Measurements from ENCODE around the gene EME2. TPM values are rescaled to one million over a fixed set of nuclear protein-coding genes. Genes with fewer than 3 reads are reported as not detected.

The EME2 gene
- total RNA-seq, 5 donors from 2014 or later (not counting 1 experiment from before 2014, with no cell fraction given): 23.0 to 50.6 (median 34.5) TPM

GRCh38 chr16:1760911-1761310, 11.7 kb upstream of the EME2 start:
- WGBS (ENCODE audit: insufficient coverage): 96% methylated on average over 11 of the region's 15 CpGs
- Histone ChIP-seq H3K9me3 (no peaks in the 10 kb centered on the region), H3K27me3 (replicated peaks in 1 of 2; ENCODE audit: control insufficient read depth in 2 of 2, extremely low read depth in 1 of 2, insufficient read depth in 2 of 2, low read length in 1 of 2) (no peaks in the 10 kb centered on the region), H3K4me1 (ENCODE audit: control insufficient read depth in 1 of 2, extremely low read depth in 1 of 2, insufficient read depth in 2 of 2, low read length in 2 of 2) (peaks cover 0 to 14% of the 10 kb centered on the region in 2 experiments), H3K27ac (ENCODE audit: low read length) (no peak overlapping the region), H3K36me3 (ENCODE audit: control insufficient read depth in 2 of 2, extremely low read depth in 1 of 2, insufficient read depth in 1 of 2, low read length in 1 of 2) (peaks cover 25 to 47% of the 10 kb centered on the region in 2 donors), H3K4me3 (ENCODE audit: control insufficient read depth in 1 of 2, extremely low read depth in 1 of 2, low read length in 1 of 2) (no peak overlapping the region)
- H3K4me3 Mint-ChIP-seq: no peak overlapping the region
- H3K27ac Mint-ChIP-seq: no peak overlapping the region
- CTCF ChIA-PET: no interaction called here
- H3K36me3 Mint-ChIP-seq: peaks cover 12% of the 10 kb centered on the region
- no peaks in the 10 kb centered on the region for H3K9me3 Mint-ChIP-seq
- DNase-seq (no peak), ATAC-seq (replicated peaks in 1 of 4) (no peak)
- H3K4me1 Mint-ChIP-seq: peaks cover 0 to 15% (median 9%) of the 10 kb centered on the region in 3 donors
- H3K27me3 Mint-ChIP-seq: no peaks in the 10 kb centered on the region
- POLR2A ChIA-PET: no interaction called here

- CTCF ChIA-PET: no interaction called here
- peaks cover 12% of the 10 kb centered on the region for H3K36me3 Mint-ChIP-seq
- H3K4me3 Mint-ChIP-seq: no peak overlapping the region
- ATAC-seq (replicated peaks in 1 of 4) (no peak), DNase-seq (no peak)
- POLR2A ChIA-PET: no interaction called here
- 95% methylated on average over 14 of the region's 15 CpGs for WGBS (ENCODE audit: insufficient coverage)
- no peak overlapping the region for H3K4me3 ChIP-seq (ENCODE audit: control insufficient read depth in 1 of 2, extremely low read depth in 1 of 2, low read length in 1 of 2)
- H3K27ac Mint-ChIP-seq: no peak overlapping the region
- H3K9me3 Mint-ChIP-seq: no peaks in the 10 kb centered on the region
- peaks cover 0 to 14% of the 10 kb centered on the region in 2 experiments for H3K4me1 ChIP-seq (ENCODE audit: control insufficient read depth in 1 of 2, extremely low read depth in 1 of 2, insufficient read depth in 2 of 2, low read length in 2 of 2)
- H3K27me3 ChIP-seq (replicated peaks in 1 of 2; ENCODE audit: control insufficient read depth in 2 of 2, extremely low read depth in 1 of 2, insufficient read depth in 2 of 2, low read length in 1 of 2): no peaks in the 10 kb centered on the region
- H3K27me3 Mint-ChIP-seq: no peaks in the 10 kb centered on the region
- H3K9me3 ChIP-seq: no peaks in the 10 kb centered on the region
- H3K4me1 Mint-ChIP-seq: peaks cover 0 to 12% (median 7%) of the 10 kb centered on the region in 3 donors
- peaks cover 28 to 53% of the 10 kb centered on the region in 2 donors for H3K36me3 ChIP-seq (ENCODE audit: control insufficient read depth in 2 of 2, extremely low read depth in 1 of 2, insufficient read depth in 1 of 2, low read length in 1 of 2)
- no peak overlapping the region for H3K27ac ChIP-seq (ENCODE audit: low read length)
Observed at GRCh38 chr16:1761751-1762150, 10.9 kb upstream of the EME2 start.

- peaks cover 28 to 59% of the 10 kb centered on the region in 2 donors for H3K36me3 ChIP-seq (ENCODE audit: control insufficient read depth in 2 of 2, extremely low read depth in 1 of 2, insufficient read depth in 1 of 2, low read length in 1 of 2)
- ATAC-seq (replicated peaks in 1 of 4) (no peak), DNase-seq (no peak)
- peaks cover 0 to 6% (median 2%) of the 10 kb centered on the region in 3 donors for H3K4me1 Mint-ChIP-seq
- no peak overlapping the region for H3K4me3 ChIP-seq (ENCODE audit: control insufficient read depth in 1 of 2, extremely low read depth in 1 of 2, low read length in 1 of 2)
- H3K27me3 Mint-ChIP-seq: no peaks in the 10 kb centered on the region
- H3K27me3 ChIP-seq (replicated peaks in 1 of 2; ENCODE audit: control insufficient read depth in 2 of 2, extremely low read depth in 1 of 2, insufficient read depth in 2 of 2, low read length in 1 of 2): no peaks in the 10 kb centered on the region
- no peak overlapping the region for H3K27ac ChIP-seq (ENCODE audit: low read length)
- H3K9me3 Mint-ChIP-seq: no peaks in the 10 kb centered on the region
- ChIA-PET POLR2A (no interaction called here), CTCF (no interaction called here)
- peaks cover 0 to 8% of the 10 kb centered on the region in 2 experiments for H3K4me1 ChIP-seq (ENCODE audit: control insufficient read depth in 1 of 2, extremely low read depth in 1 of 2, insufficient read depth in 2 of 2, low read length in 2 of 2)
- WGBS (ENCODE audit: insufficient coverage): 97% methylated on average over 22 of the region's 30 CpGs
- H3K27ac Mint-ChIP-seq: no peak overlapping the region
- no peak overlapping the region for H3K4me3 Mint-ChIP-seq
- no peaks in the 10 kb centered on the region for H3K9me3 ChIP-seq
- peaks cover 14% of the 10 kb centered on the region for H3K36me3 Mint-ChIP-seq
Observed at GRCh38 chr16:1762196-1762878, 10.3 kb upstream of the EME2 start.

GRCh38 chr16:1762879-1763520, 9.6 kb upstream of the EME2 start:
- Histone ChIP-seq H3K27me3 (replicated peaks in 1 of 2; ENCODE audit: control insufficient read depth in 2 of 2, extremely low read depth in 1 of 2, insufficient read depth in 2 of 2, low read length in 1 of 2) (no peaks in the 10 kb centered on the region), H3K4me3 (ENCODE audit: control insufficient read depth in 1 of 2, extremely low read depth in 1 of 2, low read length in 1 of 2) (no peak overlapping the region), H3K36me3 (ENCODE audit: control insufficient read depth in 2 of 2, extremely low read depth in 1 of 2, insufficient read depth in 1 of 2, low read length in 1 of 2) (peaks cover 28 to 64% of the 10 kb centered on the region in 2 donors), H3K4me1 (ENCODE audit: control insufficient read depth in 1 of 2, extremely low read depth in 1 of 2, insufficient read depth in 2 of 2, low read length in 2 of 2) (peaks cover 0 to 2% of the 10 kb centered on the region in 2 experiments), H3K27ac (ENCODE audit: low read length) (no peak overlapping the region), H3K9me3 (no peaks in the 10 kb centered on the region)
- Mint-ChIP-seq H3K36me3 (peaks cover 16% of the 10 kb centered on the region), H3K27me3 (no peaks in the 10 kb centered on the region), H3K4me3 (no peak overlapping the region), H3K27ac (no peak overlapping the region), H3K9me3 (no peaks in the 10 kb centered on the region), H3K4me1 (peaks cover 0 to under 1% (median 0%) of the 10 kb centered on the region in 3 donors)
- DNase-seq (no peak), ATAC-seq (replicated peaks in 1 of 4) (no peak)
- ChIA-PET CTCF (no interaction called here), POLR2A (no interaction called here)
- over 99% methylated on average over 24 of the region's 24 CpGs for WGBS (ENCODE audit: insufficient coverage)

- H3K36me3 Mint-ChIP-seq: peaks cover 17% of the 10 kb centered on the region
- no peak overlapping the region for H3K4me3 Mint-ChIP-seq
- no peak for ATAC-seq (replicated peaks in 1 of 4)
- no peaks in the 10 kb centered on the region for H3K4me1 ChIP-seq (ENCODE audit: control insufficient read depth in 1 of 2, extremely low read depth in 1 of 2, insufficient read depth in 2 of 2, low read length in 2 of 2)
- H3K9me3 Mint-ChIP-seq: no peaks in the 10 kb centered on the region
- ChIA-PET POLR2A (interaction anchor here in 1 of 2 donors (0.6 kb wide), 1 partner anchor 34 kb away, joined by 3 read pairs; no protein-coding TSS in a partner anchor), CTCF (no interaction called here)
- 94% methylated on average over 54 of the region's 81 CpGs for WGBS (ENCODE audit: insufficient coverage)
- H3K27ac Mint-ChIP-seq: no peak overlapping the region
- DNase-seq: no peak
- no peak overlapping the region for H3K4me3 ChIP-seq (ENCODE audit: control insufficient read depth in 1 of 2, extremely low read depth in 1 of 2, low read length in 1 of 2)
- H3K27ac ChIP-seq (ENCODE audit: low read length): no peak overlapping the region
- no peaks in the 10 kb centered on the region for H3K9me3 ChIP-seq
- no peaks in the 10 kb centered on the region for H3K27me3 Mint-ChIP-seq
- peaks cover 28 to 59% of the 10 kb centered on the region in 2 donors for H3K36me3 ChIP-seq (ENCODE audit: control insufficient read depth in 2 of 2, extremely low read depth in 1 of 2, insufficient read depth in 1 of 2, low read length in 1 of 2)
- no peaks in the 10 kb centered on the region for H3K27me3 ChIP-seq (replicated peaks in 1 of 2; ENCODE audit: control insufficient read depth in 2 of 2, extremely low read depth in 1 of 2, insufficient read depth in 2 of 2, low read length in 1 of 2)
- H3K4me1 Mint-ChIP-seq: no peaks in the 10 kb centered on the region
Observed at GRCh38 chr16:1763521-1764511, 8.8 kb upstream of the EME2 start.

- H3K4me3 ChIP-seq (ENCODE audit: control insufficient read depth in 1 of 2, extremely low read depth in 1 of 2, low read length in 1 of 2): no peak overlapping the region
- POLR2A ChIA-PET: interaction anchor here in 1 of 2 donors (0.6 kb wide), 1 partner anchor 36 kb away, joined by 3 read pairs; no protein-coding TSS in a partner anchor
- H3K9me3 ChIP-seq: no peaks in the 10 kb centered on the region
- ATAC-seq (replicated peaks in 1 of 4): no peak
- H3K27me3 ChIP-seq (replicated peaks in 1 of 2; ENCODE audit: control insufficient read depth in 2 of 2, extremely low read depth in 1 of 2, insufficient read depth in 2 of 2, low read length in 1 of 2): no peaks in the 10 kb centered on the region
- Mint-ChIP-seq H3K27me3 (no peaks in the 10 kb centered on the region), H3K4me3 (no peak overlapping the region), H3K36me3 (peaks cover 17% of the 10 kb centered on the region), H3K9me3 (no peaks in the 10 kb centered on the region), H3K4me1 (peaks cover under 1 to 2% (median under 1%) of the 10 kb centered on the region in 3 donors), H3K27ac (no peak overlapping the region)
- CTCF ChIA-PET: no interaction called here
- H3K27ac ChIP-seq (ENCODE audit: low read length): no peak overlapping the region
- peaks cover 28 to 59% of the 10 kb centered on the region in 2 donors for H3K36me3 ChIP-seq (ENCODE audit: control insufficient read depth in 2 of 2, extremely low read depth in 1 of 2, insufficient read depth in 1 of 2, low read length in 1 of 2)
- DNase-seq: no peak
- WGBS (ENCODE audit: insufficient coverage): 91% methylated on average over 16 of the region's 21 CpGs
- peaks cover 0 to 5% of the 10 kb centered on the region in 2 experiments for H3K4me1 ChIP-seq (ENCODE audit: control insufficient read depth in 1 of 2, extremely low read depth in 1 of 2, insufficient read depth in 2 of 2, low read length in 2 of 2)
Observed at GRCh38 chr16:1764971-1765370, 7.6 kb upstream of the EME2 start.
